ENCODE results near the gene FCAMR.

Gene FCAMR

GRCh38 chr1:206963119-206963712 lies 7.0 kb downstream of the FCAMR start:
- Histone ChIP-seq H3K27me3 (replicated peaks) (peaks cover 3% of the 10 kb centered on the region), H3K27ac (no peak overlapping the region), H3K4me3 (ENCODE audit: low read depth, low read length) (no peak overlapping the region), H3K36me3 (replicated peaks) (no peaks in the 10 kb centered on the region)
- no peak for TF ChIP-seq CTCF (IDR thresholded peaks at IDR 0.05; ENCODE audit: low read depth, low read length, missing control alignments)
- in situ Hi-C loops (cut with HindIII; ENCODE audit: low pct_ligation_motif_present, low sequenced_read_pairs), result no loop called here
- no peak for DNase-seq

- no peak for TF ChIP-seq CTCF (IDR thresholded peaks at IDR 0.05; ENCODE audit: low read depth, low read length, missing control alignments)
- H3K4me3 ChIP-seq (ENCODE audit: low read depth, low read length), result no peak overlapping the region
- peaks cover 3% of the 10 kb centered on the region for H3K27me3 ChIP-seq (replicated peaks)
- H3K27ac ChIP-seq, result no peak overlapping the region
- H3K36me3 ChIP-seq (replicated peaks), result no peaks in the 10 kb centered on the region
- DNase-seq, result no peak
- in situ Hi-C loops (cut with HindIII; ENCODE audit: low pct_ligation_motif_present, low sequenced_read_pairs), result no loop called here
Measured at GRCh38 chr1:206962272-206962671, 8.0 kb downstream of the FCAMR start.

GRCh38 chr1:206961668-206962067 lies 8.6 kb downstream of the FCAMR start:
- H3K4me3 ChIP-seq (ENCODE audit: low read depth, low read length), result no peak overlapping the region
- no peak for DNase-seq
- H3K27ac ChIP-seq, result no peak overlapping the region
- peaks cover 3% of the 10 kb centered on the region for H3K27me3 ChIP-seq (replicated peaks)
- in situ Hi-C loops (cut with HindIII; ENCODE audit: low pct_ligation_motif_present, low sequenced_read_pairs), result no loop called here
- no peak for TF ChIP-seq CTCF (IDR thresholded peaks at IDR 0.05; ENCODE audit: low read depth, low read length, missing control alignments)
- no peaks in the 10 kb centered on the region for H3K36me3 ChIP-seq (replicated peaks)

- DNase-seq, result no peak
- H3K36me3 ChIP-seq (replicated peaks), result no peaks in the 10 kb centered on the region
- H3K4me3 ChIP-seq (ENCODE audit: low read depth, low read length), result no peak overlapping the region
- H3K27ac ChIP-seq, result no peak overlapping the region
- H3K27me3 ChIP-seq (replicated peaks), result peaks cover 3% of the 10 kb centered on the region
- no peak for TF ChIP-seq CTCF (IDR thresholded peaks at IDR 0.05; ENCODE audit: low read depth, low read length, missing control alignments)
- in situ Hi-C loops (cut with HindIII; ENCODE audit: low pct_ligation_motif_present, low sequenced_read_pairs), result no loop called here
Measured at GRCh38 chr1:206960676-206961386, 9.4 kb downstream of the FCAMR start.

GRCh38 chr1:206958144-206958543 lies 12.1 kb downstream of the FCAMR start:
- no peak for TF ChIP-seq CTCF (IDR thresholded peaks at IDR 0.05; ENCODE audit: low read depth, low read length, missing control alignments)
- in situ Hi-C loops (cut with HindIII; ENCODE audit: low pct_ligation_motif_present, low sequenced_read_pairs), result no loop called here
- H3K36me3 ChIP-seq (replicated peaks), result no peaks in the 10 kb centered on the region
- peaks cover 3% of the 10 kb centered on the region for H3K27me3 ChIP-seq (replicated peaks)
- H3K27ac ChIP-seq, result no peak overlapping the region
- DNase-seq, result no peak
- H3K4me3 ChIP-seq (ENCODE audit: low read depth, low read length), result no peak overlapping the region
